SK-N-SH treated with all-trans-retinoic acid at 6 μM for 48 hours (cell line): ENCODE data around the gene DLG1.

Source experiments
- RARB ChIP-seq: fragments of 250-450 bp; sonication (Bioruptor Pico); IDR thresholded peaks from 2 replicates; pipeline ENCODE4 v1.8.0; 2021; ENCODE audit warnings: mild to moderate bottlenecking, moderate library complexity
- ZFP30 ChIP-seq: fragments of 450-650 bp; formaldehyde crosslinking; IDR thresholded peaks from 2 replicates; pipeline ENCODE4 v1.5.0; 2022; ENCODE audit warnings: mild to moderate bottlenecking, moderate library complexity
- ZNF8 ChIP-seq: fragments of 450-650 bp; formaldehyde crosslinking; IDR thresholded peaks from 2 replicates; pipeline ENCODE4 v1.5.0; 2020; ENCODE audit warnings: mild to moderate bottlenecking, moderate library complexity
- TF ChIP-seq, protein P1 (sequence below): fragments of 250-450 bp; sonication (Bioruptor Pico); IDR thresholded peaks from 2 replicates; pipeline ENCODE4 v1.5.1; 2020; ENCODE audit warnings: low read depth, mild to moderate bottlenecking, moderate library complexity
- TF ChIP-seq, protein P2 (sequence below): fragments of 250-450 bp; sonication (Bioruptor Pico); IDR thresholded peaks from 2 replicates; pipeline ENCODE4 v1.8.0; 2020; ENCODE audit warnings: mild to moderate bottlenecking, moderate library complexity, borderline replicate concordance
- TF ChIP-seq, protein P3 (sequence below): fragments of 250-450 bp; sonication (Bioruptor Pico); IDR thresholded peaks from 2 replicates; pipeline ENCODE4 v1.5.1; 2021; ENCODE audit warnings: mild to moderate bottlenecking, moderate library complexity

DNA sequence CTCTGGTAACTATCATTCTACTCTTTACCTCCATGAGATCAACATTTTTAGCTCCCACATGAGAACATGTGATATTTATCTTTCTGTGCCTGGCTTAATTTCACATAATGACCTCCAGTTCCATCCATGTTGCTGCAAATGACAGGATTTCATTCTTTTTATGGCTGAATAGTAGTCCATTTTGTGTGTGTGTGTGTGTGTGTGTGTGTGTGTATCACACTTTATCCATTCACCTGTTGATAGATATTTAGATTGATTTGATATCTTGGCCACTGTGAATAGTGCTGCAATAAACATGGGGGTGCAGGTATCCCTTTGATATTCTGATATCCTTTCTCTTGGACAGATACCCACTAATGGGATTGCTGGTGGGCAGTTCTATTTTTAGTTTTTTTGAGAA is 18.3 kb downstream of the DLG1 start:
- TF ChIP-seq ZFP30 (CRISPR knock-in tag), result no peak
- TF ChIP-seq, protein P1, sequence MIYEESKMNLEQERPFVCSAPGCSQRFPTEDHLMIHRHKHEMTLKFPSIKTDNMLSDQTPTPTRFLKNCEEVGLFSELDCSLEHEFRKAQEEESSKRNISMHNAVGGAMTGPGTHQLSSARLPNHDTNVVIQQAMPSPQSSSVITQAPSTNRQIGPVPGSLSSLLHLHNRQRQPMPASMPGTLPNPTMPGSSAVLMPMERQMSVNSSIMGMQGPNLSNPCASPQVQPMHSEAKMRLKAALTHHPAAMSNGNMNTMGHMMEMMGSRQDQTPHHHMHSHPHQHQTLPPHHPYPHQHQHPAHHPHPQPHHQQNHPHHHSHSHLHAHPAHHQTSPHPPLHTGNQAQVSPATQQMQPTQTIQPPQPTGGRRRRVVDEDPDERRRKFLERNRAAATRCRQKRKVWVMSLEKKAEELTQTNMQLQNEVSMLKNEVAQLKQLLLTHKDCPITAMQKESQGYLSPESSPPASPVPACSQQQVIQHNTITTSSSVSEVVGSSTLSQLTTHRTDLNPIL (CRISPR knock-in tag), result no peak
- TF ChIP-seq ZNF8 (CRISPR knock-in tag), result no peak
- no peak for TF ChIP-seq RARB
- TF ChIP-seq, protein P2, sequence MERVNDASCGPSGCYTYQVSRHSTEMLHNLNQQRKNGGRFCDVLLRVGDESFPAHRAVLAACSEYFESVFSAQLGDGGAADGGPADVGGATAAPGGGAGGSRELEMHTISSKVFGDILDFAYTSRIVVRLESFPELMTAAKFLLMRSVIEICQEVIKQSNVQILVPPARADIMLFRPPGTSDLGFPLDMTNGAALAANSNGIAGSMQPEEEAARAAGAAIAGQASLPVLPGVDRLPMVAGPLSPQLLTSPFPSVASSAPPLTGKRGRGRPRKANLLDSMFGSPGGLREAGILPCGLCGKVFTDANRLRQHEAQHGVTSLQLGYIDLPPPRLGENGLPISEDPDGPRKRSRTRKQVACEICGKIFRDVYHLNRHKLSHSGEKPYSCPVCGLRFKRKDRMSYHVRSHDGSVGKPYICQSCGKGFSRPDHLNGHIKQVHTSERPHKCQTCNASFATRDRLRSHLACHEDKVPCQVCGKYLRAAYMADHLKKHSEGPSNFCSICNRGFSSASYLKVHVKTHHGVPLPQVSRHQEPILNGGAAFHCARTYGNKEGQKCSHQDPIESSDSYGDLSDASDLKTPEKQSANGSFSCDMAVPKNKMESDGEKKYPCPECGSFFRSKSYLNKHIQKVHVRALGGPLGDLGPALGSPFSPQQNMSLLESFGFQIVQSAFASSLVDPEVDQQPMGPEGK (CRISPR knock-in tag), result no peak
- TF ChIP-seq, protein P3, sequence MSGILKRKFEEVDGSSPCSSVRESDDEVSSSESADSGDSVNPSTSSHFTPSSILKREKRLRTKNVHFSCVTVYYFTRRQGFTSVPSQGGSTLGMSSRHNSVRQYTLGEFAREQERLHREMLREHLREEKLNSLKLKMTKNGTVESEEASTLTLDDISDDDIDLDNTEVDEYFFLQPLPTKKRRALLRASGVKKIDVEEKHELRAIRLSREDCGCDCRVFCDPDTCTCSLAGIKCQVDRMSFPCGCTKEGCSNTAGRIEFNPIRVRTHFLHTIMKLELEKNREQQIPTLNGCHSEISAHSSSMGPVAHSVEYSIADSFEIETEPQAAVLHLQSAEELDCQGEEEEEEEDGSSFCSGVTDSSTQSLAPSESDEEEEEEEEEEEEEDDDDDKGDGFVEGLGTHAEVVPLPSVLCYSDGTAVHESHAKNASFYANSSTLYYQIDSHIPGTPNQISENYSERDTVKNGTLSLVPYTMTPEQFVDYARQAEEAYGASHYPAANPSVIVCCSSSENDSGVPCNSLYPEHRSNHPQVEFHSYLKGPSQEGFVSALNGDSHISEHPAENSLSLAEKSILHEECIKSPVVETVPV (CRISPR knock-in tag), result no peak
